GM18520 (cell line): Measurements from ENCODE around the gene ARFGEF3.
"Not testable (repeated sequence)": the region's sequence is repeated elsewhere in the genome, so short reads cannot be mapped to it uniquely, and the experiment has no call there.

Source experiments
- ATAC-seq: cut with Tn5 transposase; IDR thresholded peaks from one replicate; pipeline ENCODE4 v1.9.1; 2021; ENCODE audit not compliant: unreplicated experiment

ARFGEF3 gene

DNA sequence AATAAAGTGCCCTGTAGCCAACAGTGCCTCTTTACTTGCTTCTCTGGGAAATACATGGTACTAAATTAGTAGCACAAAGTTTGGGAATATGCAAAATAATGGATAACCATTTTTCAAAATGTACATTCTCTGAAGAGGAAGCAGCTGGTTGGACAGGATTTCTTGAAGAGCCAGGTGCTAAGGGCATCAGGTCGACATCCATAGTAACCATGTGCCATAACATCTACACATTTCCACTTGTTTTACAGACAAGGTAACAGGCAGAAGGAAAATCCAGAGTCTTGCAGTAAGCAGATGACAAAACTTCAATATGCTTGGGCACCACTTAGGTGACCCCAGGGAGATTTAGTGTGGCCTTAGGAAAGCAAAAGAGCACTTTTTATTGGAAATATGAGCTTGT, 179.4 kb downstream of the ARFGEF3 start:
- no peak for ATAC-seq

DNA sequence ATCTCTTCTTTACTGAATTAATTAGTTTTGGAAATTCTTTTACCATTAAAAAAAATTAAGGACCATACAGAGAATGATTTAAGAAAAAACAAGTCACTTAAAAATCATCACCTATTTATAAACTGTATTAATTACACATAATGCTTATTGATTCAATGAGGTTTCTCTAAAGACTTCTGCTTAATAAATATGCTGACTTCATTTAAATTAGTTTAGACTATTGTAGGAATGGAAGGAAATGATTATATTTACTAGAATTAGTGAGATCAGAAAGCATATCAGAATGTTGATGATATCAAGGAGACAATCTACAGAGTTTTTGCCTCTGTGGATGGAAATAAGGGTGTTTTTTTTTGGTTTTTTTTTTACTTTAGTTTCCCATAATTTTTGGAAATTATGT, 181.4 kb downstream of the ARFGEF3 start:
- ATAC-seq, result no peak

DNA sequence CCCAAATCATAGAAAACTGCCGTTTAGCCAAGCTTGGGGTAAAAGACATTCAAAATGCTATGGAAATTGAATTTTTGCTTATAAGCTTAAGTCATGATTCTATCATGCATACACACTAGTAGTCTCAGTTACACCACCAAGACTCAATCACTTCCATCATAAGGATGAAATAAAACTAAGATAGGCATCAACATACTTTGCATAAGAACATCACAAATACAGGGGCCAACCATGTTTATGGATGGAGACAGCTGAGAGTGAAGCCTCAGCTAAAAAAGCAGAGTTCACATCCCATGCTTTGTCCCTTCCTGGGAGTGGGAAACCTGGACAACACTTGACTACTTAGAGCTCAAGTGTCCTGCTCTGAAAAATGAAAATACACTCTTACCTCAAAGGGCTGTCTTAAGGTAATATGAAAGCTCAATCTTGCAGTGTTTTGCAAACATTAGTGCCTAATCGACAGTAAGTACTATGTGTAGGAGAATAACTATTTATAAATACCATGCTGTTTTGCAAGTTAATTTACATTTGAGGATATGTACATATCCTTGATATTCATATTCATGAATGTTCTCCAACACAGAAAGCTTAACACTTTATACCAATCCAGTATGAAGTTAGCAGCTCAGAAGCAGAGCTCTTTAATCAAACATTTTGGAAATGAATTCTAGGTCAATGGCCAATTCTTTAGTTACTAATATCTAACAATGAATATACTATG, 184.0 kb downstream of the ARFGEF3 start:
- no peak for ATAC-seq

DNA sequence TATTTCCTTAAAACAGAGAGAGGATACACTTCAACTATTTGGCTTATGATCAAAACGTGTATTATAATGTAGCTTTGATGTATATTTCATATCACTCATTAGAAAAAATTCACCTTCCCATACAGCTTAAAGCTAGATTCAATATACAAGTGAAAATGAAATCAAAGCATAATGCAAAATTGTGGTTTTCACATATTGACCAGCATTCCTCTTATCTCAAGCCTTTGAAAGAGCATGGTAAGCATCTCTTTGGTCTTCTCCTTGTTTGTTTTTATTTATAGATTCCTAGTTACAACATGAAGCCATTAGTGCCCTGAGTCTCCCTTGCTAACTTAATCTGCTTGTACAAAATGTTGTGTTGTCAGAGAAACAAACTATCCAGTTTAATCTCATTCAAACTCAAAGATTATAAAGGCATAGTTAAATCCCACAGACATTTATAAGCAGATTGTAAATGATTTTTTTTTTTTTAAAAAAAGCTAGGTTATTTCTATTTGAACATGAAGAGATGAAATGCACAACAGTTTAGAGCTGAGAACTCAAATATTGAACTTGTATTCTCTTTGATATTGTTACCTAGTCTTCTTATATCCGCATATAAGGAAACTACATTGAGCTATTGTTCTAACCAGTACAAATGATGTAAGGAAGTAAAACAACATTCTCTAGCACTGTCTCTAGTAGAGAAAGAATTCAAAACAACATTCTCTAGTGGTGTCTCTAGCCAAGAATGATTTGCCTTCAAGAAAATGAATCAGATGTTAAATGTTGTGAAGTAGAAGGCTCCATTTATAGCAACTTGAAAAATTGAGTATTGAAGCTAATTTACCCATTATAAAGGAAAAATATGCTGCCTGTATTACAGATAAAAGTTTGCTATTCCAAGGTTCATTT, 184.8 kb downstream of the ARFGEF3 start:
- no peak for ATAC-seq

DNA sequence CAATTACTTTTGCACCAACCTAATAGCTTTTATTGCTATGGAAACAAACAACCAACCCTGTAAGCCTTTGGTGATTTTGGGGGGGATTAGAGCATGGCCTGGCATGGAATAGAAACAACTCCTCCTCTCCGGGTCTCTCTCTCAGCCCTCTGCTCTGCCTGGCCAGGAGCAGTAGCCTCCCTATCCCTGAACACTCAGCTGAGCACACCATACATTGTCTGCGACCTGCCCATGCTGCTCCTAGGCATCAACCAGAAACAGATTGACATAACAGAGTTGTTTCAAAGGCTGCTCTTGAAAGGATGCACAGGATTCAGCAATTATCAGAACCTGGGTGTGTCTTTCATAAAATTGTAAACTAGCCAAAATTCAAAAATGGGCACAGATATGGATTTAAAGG, 186.1 kb downstream of the ARFGEF3 start:
- ATAC-seq, result no peak

DNA sequence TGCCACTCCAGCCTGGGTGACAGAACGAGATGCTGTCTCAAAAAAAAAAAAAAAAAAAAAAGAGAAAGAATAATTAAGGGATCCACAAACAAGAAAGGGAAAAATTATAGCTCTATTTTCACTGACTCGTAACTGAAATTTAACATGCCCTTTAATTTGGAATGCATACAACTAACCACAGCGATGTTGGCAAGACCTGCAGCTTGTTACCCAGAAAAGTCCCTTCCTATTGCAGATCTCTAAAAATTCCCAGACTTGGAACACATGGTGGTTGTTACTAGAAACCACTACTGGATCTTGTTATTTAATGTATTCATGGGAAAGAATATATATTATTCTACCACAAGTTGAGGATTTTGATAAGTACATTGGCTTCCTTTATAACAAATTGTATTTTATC, 188.2 kb downstream of the ARFGEF3 start:
- no peak for ATAC-seq

DNA sequence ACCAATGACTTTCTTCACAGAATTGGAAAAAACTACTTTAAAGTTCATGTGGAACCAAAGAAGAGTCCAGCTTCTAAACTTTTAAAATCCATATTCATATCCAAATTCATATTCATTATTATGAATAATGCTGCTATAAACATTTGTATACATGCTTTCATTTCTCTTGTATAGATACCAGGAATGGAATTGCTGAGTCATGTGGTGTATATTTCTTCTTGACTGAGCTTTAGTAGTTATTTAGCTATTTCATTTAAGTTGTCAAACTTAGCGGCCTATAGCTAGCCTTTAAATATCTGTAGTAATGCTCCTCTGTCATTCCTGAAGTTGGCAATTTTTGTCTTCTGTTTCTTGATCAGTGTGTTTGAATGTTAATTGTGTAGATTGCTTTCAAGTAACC, 196.2 kb downstream of the ARFGEF3 start:
- no peak for ATAC-seq

DNA sequence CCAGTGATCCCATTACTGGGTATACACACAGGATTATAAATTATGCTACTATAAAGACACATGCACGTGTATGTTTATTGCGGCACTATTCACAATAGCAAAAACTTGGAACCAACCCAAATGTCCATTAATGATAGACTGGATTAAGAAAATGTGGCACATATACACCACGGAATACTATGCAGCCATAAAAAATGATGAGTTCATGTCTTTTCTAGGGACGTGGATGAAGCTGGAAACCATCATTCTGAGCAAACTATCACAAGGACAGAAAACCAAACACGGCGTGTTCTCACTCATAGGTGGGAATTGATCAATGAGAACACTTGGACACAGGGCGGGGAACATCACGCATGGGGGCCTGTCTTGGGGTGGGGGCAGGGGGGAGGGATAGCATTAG, 206.9 kb downstream of the ARFGEF3 start:
- ATAC-seq, result not testable (repeated sequence)

DNA sequence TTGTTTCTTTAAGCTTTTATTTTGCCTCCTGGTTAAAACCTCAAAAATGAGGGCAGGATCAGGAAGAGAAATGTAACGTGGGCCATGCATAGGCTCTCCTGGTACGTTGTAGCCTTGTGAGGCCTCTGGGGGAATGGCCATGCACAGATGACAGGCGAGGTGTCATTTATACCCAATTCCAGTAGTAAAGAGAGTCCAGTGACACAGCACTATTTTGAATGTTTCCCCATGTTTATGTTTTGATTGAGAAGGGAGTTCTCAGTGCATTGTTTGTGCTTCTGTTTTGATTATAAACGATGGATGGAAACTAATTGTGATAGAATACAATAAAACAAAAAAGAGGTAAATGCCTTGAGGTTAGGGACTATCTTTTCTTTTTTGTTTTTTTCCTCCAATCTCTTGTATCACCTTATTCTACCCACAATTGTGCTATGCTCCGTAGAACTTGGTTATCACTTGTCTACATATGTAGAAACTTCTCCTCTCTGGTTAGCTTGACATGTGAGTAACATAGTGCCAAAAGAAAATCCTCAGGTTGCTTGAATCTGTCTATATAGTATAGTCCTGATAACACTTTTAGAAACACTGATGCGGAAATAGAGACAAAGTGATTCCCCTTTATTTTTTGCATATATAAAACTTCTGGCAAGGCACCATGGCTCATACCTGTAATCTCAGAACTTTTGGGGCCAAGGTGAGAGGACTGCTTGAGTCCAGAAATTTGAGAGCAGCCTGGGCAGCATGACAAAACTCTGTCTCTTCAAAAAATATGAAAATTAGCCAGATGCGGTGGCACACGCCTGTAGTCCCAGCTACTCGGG, 209.1 kb downstream of the ARFGEF3 start:
- ATAC-seq, result no peak

DNA sequence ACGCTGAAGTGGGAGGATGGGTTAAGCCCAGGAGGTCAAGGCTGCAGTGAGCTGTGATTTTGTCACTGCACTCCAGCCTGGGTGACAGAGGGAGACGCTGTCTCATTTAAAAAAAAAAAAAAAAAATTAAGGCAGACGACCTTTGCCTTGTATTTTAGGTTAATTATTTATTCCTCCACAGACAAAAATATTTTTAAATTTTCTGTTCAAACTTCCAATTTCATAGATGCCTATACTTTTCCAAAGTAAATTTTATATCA, 209.6 kb downstream of the ARFGEF3 start:
- no peak for ATAC-seq

DNA sequence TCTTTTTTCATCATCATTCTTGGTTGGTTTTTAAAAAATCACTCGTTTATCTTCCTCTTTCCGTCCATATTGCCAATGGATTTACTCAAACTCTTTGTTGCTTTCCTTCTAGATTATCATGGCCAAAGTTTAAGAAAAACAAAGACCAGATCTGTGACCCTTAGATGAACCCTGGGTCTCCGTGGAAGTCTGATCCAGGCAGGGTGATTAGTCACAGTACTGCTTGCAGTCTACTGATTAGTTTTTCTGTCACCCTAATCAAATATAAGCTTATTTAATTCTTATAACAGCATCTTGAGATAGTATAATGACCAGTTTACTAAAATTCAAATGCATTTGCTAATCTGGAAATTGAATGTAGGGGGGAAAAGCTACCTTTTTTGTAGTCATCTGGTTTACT, 210.0 kb downstream of the ARFGEF3 start:
- ATAC-seq, result no peak

DNA sequence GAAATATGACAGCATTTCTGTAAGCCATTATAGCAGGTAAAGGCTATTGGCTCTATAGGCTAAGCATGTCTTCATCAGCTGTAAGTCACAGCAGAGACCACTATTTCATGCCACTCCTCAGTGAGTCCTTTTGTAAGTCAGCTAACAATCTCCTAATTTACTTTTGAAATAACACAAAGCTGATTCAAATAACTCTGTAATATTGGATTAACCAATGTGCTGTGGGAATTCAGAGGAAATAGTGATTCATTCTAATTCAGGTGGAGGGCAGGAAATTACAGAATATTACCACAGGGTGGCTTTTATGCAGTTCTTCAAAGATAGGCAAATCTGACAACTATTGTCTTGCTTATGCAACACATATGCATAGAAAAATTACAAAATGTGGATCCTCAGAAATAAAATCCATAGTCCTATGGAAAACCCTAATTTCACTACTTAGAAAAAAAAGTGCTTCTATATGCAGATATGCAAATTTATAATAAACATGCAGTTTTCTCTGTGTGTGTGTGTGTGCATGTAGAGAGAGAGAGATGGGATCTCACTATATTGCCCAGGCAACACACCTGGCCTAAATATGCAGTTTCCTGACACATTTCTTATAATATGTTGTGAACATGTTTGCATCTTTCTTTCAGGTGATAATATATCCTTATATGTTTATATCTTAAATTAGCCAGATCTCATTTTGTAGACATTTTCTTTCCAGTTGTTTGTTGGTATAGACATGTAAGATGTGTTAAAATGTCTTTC, 211.1 kb downstream of the ARFGEF3 start:
- no peak for ATAC-seq

DNA sequence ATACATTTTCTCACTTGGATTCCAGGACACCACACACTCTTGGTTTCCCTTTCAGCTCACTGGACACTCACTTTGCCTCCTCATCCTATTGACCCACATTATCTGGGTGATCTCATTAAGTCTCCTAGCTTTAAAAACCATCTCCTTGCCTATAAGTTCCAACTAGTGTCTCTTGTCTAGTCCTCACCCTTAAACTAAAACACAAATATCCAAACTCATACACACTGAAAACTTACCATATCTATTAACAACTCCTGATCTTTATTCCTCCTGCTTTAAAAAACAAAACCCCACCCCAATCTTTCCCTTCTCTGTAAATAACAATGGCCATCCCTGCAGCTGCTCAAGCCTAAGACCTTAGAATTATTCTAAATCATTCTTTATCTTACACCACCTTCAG, 212.5 kb downstream of the ARFGEF3 start:
- ATAC-seq, result no peak

DNA sequence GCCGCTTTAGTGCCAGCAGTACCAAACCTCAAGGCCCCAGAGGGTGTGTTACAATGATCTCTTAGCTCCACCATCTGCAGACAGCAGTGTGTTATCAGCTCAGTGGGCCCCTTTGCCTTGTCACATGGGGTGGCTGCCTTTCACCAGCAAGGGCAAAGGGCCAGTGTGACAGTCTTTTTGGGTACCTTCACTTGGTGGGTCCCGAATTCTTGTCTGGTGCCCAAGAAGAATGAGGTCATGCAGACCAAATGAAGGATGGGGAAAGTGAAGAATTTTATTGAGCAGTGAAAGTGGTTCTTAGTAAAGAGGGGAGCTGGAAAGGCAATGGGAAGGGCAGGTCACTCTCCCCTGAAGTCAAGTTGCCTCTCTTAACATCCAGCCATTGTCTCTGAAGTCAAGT, 213.1 kb downstream of the ARFGEF3 start:
- ATAC-seq, result no peak

DNA sequence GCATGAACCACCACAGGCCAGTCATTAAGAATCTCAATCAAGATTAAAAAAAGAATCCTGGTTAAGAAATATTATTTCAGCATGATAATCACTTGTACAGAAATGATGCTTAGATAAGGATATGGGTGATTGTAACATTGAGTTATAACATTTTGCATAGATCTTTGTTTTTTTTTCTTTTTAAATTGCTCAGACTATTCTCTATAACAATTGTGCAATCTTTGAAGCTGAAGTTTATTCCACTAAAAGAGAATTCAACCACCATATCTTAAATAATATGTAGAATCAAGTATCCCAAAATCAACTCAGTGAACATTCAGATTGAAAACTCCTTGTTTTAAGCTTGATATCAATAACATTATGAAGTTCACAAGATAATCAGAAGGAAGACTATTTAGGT, 215.3 kb downstream of the ARFGEF3 start:
- ATAC-seq, result no peak

DNA sequence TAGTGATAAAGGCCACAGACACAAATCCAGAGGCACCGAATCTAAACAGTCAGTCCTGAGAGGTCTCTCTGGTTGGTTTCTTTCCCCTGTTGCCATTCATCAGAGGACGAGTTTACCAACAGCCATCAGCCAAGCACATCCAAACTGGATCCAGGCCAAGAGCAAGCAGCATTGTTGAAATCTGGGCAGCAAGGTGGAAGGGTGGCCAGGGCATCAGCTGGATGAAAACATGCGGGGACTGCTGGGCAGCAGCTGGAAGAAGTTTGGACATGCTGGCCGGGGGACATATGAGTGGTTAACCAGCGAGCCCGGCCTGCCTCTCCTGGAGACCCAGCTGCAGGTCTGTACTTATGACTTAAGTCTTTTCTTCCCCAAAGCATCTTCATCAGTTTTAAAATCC, 216.1 kb downstream of the ARFGEF3 start, which contains the start of gene SMIM28:
TSS of gene SMIM28 (plus strand) at position 62 of the 400 bp plus-strand sequence. CDS start at position 230, 168 bp downstream.
- ATAC-seq, result no peak

DNA sequence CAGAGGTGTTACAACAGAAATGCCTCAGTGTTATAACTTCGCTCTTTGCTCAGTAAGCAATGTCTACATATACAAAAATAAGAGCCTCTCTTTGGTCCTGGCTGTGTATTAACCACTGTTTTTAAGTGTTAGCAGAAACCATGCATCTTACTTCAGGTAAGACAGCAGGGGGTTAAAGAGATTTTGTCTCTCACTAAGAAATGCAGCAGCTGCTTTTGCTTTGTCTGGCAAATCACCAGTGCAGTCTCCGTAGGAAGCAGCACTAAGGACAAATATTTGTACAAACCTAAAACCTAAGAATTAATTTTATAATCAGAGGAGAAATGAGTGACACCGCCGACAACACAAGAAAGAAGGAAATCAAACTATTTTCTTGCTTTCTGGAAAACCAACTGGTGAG, 216.7 kb downstream of the ARFGEF3 start:
- ATAC-seq, result no peak

DNA sequence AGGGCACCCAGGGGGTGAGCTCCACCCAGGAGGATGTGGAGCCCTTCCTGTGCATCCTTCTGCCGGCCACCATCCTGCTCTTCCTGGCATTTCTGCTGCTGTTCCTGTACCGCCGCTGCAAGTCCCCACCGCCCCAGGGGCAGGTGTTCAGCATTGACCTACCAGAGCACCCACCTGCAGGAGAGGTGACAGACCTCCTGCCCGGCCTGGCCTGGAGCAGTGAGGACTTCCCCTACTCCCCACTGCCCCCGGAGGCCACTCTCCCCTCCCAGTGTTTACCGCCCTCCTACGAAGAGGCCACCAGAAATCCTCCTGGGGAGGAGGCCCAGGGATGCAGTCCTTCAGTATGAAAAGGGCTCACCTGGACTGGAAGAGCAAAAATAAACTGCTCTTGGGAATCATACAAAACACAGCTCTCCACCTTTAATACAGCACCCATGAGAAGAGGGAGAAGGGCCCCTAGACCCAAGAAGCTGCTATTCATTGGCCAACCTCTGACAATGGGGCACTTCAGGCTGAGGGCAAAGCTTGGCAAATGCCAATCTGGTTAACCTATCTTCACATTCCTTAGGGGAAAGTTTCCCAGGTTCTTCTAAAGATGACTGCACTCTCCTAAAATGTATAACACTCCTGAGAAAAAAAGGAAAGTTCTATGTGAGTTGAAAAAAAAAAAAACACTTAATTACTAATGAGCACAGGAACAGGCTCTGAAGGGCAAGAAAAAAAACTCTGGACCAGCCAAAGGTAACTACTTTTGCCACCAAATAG, 220.9 kb downstream of the ARFGEF3 start:
- ATAC-seq, result no peak

DNA sequence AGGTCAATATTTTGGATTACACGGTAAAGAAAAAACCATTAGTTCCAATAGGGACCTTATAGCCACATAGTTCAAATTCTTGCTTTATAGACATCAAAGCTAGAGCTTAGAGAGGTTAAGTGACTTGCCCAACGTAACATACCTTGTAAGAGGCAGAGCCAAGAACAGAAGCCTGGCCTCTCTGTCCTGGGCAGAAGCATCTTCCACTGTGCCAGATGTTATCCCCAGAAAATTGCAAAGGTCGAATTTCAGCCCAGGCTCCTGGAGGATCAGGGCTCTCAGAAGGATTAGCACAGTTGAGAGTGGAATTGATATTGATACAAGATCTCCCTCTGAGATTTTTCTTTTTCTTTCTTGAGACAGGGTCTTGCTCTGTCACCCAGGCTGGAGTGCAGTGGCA, 222.0 kb downstream of the ARFGEF3 start:
- ATAC-seq, result no peak

DNA sequence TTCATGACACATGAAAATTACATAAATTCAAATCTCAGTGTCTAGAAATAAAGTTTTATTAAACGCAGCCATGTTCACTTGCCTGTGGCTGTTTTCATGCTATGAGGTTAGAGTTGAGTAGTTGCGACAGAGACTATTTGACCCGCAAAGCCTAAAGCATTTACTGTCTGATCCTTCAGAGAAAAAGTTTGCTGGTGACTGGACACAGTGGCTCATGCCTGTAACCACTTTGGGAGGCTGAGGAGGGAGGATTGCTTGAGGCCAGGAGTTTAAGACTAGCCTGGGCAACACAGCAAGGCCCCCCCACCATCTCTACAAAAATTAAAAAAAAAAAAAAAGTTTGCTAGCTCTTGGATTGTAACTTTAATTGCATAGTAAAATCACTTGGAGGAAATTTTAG, 225.2 kb downstream of the ARFGEF3 start:
- ATAC-seq, result no peak
